SKM-1 (cell line): ENCODE data around the gene PDK2.
A peak's percentile ranks its signal among the peaks of the same experiment; 100 is the strongest.

Experiments used
- DNase-seq: peaks from one replicate; lab custom pipeline; 2025; ENCODE audit not compliant: unreplicated experiment; lab: John Stamatoyannopoulos, UW

The PDK2 gene

DNA sequence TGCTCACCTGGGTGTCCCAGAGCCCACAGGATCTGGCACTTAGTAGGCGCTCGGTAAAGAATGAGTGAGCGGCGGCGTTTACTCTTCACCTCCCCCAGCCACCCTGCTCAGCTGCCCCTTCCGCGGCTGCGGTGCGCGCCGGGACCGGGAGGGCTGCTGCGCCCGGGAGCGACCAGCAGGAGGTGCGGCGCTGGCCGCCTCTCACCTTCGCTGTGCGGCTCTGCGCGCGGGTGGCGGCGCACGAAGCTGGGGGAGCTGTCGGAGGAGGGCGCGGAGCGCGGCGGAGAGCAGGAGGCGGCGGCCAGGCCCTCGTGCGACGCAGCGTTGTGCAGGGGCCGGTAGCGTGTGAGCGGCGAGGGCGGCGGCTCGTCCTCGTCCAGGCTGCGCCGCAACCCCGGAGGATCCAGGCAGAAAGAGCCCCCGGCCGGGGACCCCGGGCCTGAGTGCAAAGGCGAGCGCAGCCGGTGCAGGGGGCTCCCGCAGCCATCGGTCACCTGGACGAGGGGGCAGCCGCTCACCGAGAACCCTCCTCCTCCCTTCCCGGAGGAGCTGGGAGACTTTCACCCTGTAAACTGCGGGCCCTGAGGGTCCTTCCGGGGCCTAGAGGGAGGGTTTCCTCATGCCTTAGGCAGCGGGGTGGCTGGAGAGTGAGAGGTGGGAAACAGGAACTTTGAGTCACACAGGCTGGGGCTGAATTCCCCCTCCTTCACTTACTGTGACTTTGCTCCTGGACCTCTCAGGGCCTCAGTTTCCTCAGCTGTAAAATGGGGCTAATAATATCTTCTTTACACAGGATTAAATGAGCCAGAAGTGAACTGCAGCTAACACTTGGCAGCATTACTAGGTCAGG, 22.3 kb downstream of the PDK2 start:
- no peak for DNase-seq

DNA sequence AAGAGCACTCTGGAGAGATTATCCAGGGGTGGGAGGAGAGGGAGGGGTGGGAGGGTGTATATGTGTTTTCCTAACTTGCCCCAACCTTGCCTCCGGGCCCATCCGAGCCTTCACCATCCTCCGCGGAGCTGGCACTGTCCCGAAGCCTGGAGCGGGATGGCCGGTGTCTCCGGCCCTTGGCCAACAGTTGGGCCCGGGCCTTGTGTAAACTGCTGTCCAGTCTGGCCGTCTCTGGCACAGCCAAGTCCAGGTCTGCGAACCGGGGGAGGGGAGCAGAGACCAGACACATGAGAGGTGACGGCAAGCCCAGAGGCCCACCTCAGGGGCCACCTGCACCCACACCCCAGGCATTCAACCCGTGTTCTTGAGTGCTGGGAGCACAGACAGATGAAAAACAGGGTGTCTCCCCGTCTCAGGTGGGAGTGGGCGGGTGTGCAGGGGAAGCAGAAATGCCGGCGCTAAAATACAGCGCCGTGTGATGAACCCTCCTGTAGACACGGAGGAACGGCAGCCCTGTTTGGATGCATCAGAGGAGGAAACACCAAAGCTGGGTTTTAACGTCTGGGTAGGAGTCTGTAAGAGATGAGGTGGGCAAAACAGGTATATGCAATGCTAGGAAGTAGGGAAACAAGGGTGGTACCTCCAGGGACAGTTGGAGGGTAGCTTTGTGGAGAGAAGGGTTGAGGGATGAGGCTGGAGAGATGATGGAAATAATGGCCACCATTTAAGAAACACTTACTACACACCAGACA, 23.1 kb downstream of the PDK2 start:
- no peak for DNase-seq

- DNase-seq, result no peak
Observed at GRCh38 chr17:50118828-50119218, 23.7 kb downstream of the PDK2 start.

- DNase-seq, result no peak
Observed at GRCh38 chr17:50120475-50121253, 25.5 kb downstream of the PDK2 start.

DNA sequence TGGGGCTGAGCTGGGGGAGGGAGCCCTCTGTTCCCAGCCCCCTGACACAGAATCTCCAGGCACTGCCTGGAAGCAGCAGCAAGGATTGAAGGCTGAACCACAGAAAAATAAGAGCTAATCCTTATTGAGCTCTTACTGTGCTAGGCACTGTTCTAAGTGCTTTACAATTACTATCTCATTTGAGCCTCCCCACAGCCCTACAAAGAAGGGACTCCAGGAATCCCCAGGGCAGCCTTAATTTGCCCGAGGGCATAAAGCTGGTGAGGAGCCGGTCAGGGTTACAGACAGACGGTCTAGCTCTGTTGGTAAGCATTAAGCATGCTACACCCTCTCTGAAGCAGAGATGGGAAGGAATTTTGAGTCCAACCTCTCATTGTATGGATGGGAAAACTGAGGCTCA, 27.8 kb downstream of the PDK2 start:
- DNase-seq, result no peak

DNA sequence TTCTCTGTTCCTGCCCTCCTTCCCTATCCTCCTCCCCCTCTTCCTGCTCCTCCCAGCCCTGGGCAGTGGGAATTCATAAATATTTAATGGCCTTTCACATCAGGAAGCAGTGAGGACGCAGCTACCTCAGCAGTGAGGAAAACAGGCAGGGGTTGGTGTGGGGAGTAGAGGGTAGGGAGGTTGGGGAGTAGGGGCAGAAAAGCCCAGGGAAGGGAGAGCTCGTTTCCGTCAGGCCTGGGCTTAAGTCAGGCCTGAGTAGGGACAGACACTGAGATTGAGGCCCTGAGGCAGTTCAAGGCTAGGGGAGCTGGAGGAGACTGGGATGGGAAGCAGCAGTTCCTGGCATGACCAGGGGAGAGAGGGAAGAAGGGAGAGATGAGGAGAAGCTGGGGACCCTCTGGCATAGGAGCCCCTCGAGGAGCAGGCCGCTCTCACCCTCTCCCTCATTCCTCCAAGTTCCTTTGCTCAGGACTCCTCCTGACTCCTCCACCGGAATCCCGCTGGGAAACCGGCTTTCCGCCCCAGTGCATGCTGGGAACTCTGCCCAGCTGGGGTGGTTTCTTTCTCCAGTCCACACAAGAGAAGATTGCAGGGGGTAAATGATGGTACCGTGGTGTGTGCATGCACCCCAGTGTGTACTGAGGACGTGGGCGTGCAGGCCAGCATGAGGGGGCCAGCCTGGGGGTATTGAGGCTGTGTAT, 28.6 kb downstream of the PDK2 start:
- DNase-seq, result no peak

GRCh38 chr17:50125420-50125997, 30.4 kb downstream of the PDK2 start:
- no peak for DNase-seq

GRCh38 chr17:50127697-50128361, 32.7 kb downstream of the PDK2 start:
- DNase-seq, result peak; percentile 16

- DNase-seq, result no peak
Observed at GRCh38 chr17:50128441-50129352, 33.5 kb downstream of the PDK2 start.

GRCh38 chr17:50129353-50129727, 34.2 kb downstream of the PDK2 start:
- DNase-seq, result no peak

- no peak for DNase-seq
Observed at GRCh38 chr17:50129728-50130558, 34.8 kb downstream of the PDK2 start, which contains the start of gene SAMD14. Gene SAMD14, minus strand, starts transcription at chr17:50130160. Its CDS starts 5,201 bp downstream, at chr17:50124959.

- no peak for DNase-seq
Observed at GRCh38 chr17:50130559-50131305, 35.6 kb downstream of the PDK2 start.

GRCh38 chr17:50132104-50132794, 37.1 kb downstream of the PDK2 start:
- no peak for DNase-seq

GRCh38 chr17:50133028-50133768, 38.0 kb downstream of the PDK2 start:
- no peak for DNase-seq

GRCh38 chr17:50133769-50134099, 38.6 kb downstream of the PDK2 start:
- DNase-seq, result no peak
